ENCODE results near the gene PRDM16. TPM values are rescaled to one million over a fixed set of nuclear protein-coding genes. Genes with fewer than 3 reads are reported as not detected.

The PRDM16 gene
- total RNA-seq, 1 experiment from 2014 or later, result not detected

GRCh38 chr1:3417082-3417739 is 348.2 kb downstream of the PRDM16 start:
- intact Hi-C loops (cut with micrococcal nuclease), result no loop called here
- ChIA-PET CTCF (interaction anchor here (0.5 to 1.1 kb wide), 4 partner anchors 56 to 1222 kb away, joined by 3 read pairs; partner anchors contain the start of gene FAAP20), POLR2A (no interaction called here)
- Mint-ChIP-seq H3K36me3 (ENCODE audit: insufficient read depth, unreplicated experiment) (no peaks in the 10 kb centered on the region), H3K4me3 (ENCODE audit: unreplicated experiment) (no peak overlapping the region), H3K4me1 (ENCODE audit: insufficient read depth, unreplicated experiment) (no peaks in the 10 kb centered on the region), H3K9me3 (ENCODE audit: unreplicated experiment) (no peaks in the 10 kb centered on the region), H3K27ac (ENCODE audit: low read depth, unreplicated experiment) (no peak overlapping the region), H3K27me3 (ENCODE audit: insufficient read depth, unreplicated experiment) (peaks cover 33% of the 10 kb centered on the region)
- BruUV-seq (replicated peaks), result no TSS peak
- peak; percentile 4 for DNase-seq (ENCODE audit: unreplicated experiment)
- TF ChIP-seq CTCF (IDR thresholded peaks at IDR 0.05; ENCODE audit: unreplicated experiment), result peak; percentile 50

- TF ChIP-seq CTCF (IDR thresholded peaks at IDR 0.05; ENCODE audit: unreplicated experiment), result no peak
- intact Hi-C loops (cut with micrococcal nuclease), result no loop called here
- H3K27ac Mint-ChIP-seq (ENCODE audit: low read depth, unreplicated experiment), result no peak overlapping the region
- H3K4me1 Mint-ChIP-seq (ENCODE audit: insufficient read depth, unreplicated experiment), result no peaks in the 10 kb centered on the region
- BruUV-seq (replicated peaks), result no TSS peak
- ChIA-PET CTCF (interaction anchor here (0.5 to 1.1 kb wide), 2 partner anchors 515 to 1223 kb away, joined by 3 read pairs; partner anchors contain the start of gene FAAP20), POLR2A (no interaction called here)
- H3K9me3 Mint-ChIP-seq (ENCODE audit: unreplicated experiment), result no peaks in the 10 kb centered on the region
- H3K36me3 Mint-ChIP-seq (ENCODE audit: insufficient read depth, unreplicated experiment), result no peaks in the 10 kb centered on the region
- H3K27me3 Mint-ChIP-seq (ENCODE audit: insufficient read depth, unreplicated experiment), result peaks cover 32% of the 10 kb centered on the region
- no peak overlapping the region for H3K4me3 Mint-ChIP-seq (ENCODE audit: unreplicated experiment)
- DNase-seq (ENCODE audit: unreplicated experiment), result no peak
These were observed 348.9 kb downstream of the PRDM16 start for GRCh38 chr1:3417934-3418333.

GRCh38 chr1:3418600-3418999 is 349.6 kb downstream of the PRDM16 start:
- DNase-seq (ENCODE audit: unreplicated experiment), result no peak
- Mint-ChIP-seq H3K4me3 (ENCODE audit: unreplicated experiment) (no peak overlapping the region), H3K9me3 (ENCODE audit: unreplicated experiment) (no peaks in the 10 kb centered on the region), H3K36me3 (ENCODE audit: insufficient read depth, unreplicated experiment) (no peaks in the 10 kb centered on the region), H3K27ac (ENCODE audit: low read depth, unreplicated experiment) (no peak overlapping the region), H3K4me1 (ENCODE audit: insufficient read depth, unreplicated experiment) (no peaks in the 10 kb centered on the region), H3K27me3 (ENCODE audit: insufficient read depth, unreplicated experiment) (peaks cover 32% of the 10 kb centered on the region)
- no peak for TF ChIP-seq CTCF (IDR thresholded peaks at IDR 0.05; ENCODE audit: unreplicated experiment)
- intact Hi-C loops (cut with micrococcal nuclease), result no loop called here
- BruUV-seq (replicated peaks), result no TSS peak
- ChIA-PET POLR2A (no interaction called here), CTCF (no interaction called here)

GRCh38 chr1:3419415-3420204 is 350.6 kb downstream of the PRDM16 start:
- Mint-ChIP-seq H3K27me3 (ENCODE audit: insufficient read depth, unreplicated experiment) (peaks cover 32% of the 10 kb centered on the region), H3K27ac (ENCODE audit: low read depth, unreplicated experiment) (no peak overlapping the region), H3K4me3 (ENCODE audit: unreplicated experiment) (no peak overlapping the region), H3K4me1 (ENCODE audit: insufficient read depth, unreplicated experiment) (no peaks in the 10 kb centered on the region), H3K36me3 (ENCODE audit: insufficient read depth, unreplicated experiment) (no peaks in the 10 kb centered on the region), H3K9me3 (ENCODE audit: unreplicated experiment) (no peaks in the 10 kb centered on the region)
- CTCF ChIA-PET, result interaction anchor here (0.7 kb wide), 1 partner anchor 71 kb away, joined by 3 read pairs; no protein-coding TSS in a partner anchor
- intact Hi-C loops (cut with micrococcal nuclease), result loop anchor here (5.0 kb wide), 1 partner anchor 1222 kb away; no protein-coding TSS in a partner anchor
- DNase-seq (ENCODE audit: unreplicated experiment), result peak; percentile 42
- no TSS peak for BruUV-seq (replicated peaks)
- POLR2A ChIA-PET, result interaction anchor here (0.6 kb wide), 2 partner anchors 836 to 874 kb away, joined by 3 to 4 read pairs; no protein-coding TSS in a partner anchor
- TF ChIP-seq CTCF (IDR thresholded peaks at IDR 0.05; ENCODE audit: unreplicated experiment), result no peak

Measured in MCF 10A (cell line).